GM19099 (cell line): Measurements from ENCODE around the gene NAP1L4.

Experiments
- POLR2A ChIP-seq: IDR thresholded peaks from 3 replicates; pipeline ENCODE4 v1.6.1; 2011; ENCODE audit warnings: low read depth; ENCODE audit not compliant: insufficient read length; ENCODE audit errors: extremely low read depth

NAP1L4 gene

DNA sequence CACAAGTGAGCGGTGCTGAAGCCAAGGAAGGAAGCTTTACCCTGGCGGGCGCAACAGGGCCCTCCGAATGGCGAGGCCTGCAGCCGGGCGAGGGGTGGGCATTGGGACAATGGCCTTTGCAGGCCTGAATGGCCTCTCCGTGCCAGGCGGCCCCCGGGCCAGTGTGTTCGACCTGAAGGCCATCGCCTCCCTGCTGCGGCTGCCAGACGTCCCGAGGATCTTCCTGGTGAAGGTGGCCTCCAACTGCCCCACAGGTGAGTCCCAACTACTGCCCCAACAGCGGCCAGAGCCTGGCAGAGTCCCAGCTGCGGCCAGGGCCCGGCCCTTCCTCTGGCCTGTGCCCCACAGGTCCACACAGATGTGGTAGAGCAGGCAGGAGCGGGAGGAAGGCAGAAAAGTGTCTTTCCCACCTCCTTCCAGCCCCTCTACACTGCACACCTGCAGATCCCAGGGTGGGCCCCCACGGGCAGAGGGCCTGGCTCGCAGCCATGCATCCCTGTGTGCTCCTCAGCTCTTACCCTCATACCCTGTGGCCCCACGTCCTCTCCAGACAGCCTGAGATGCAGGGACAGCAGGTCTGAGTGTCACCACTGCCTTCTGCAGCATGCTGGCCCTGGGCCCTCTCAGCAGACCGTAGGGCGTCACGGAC is 74.2 kb downstream of the NAP1L4 start:
- TF ChIP-seq POLR2A = no peak

- no peak for TF ChIP-seq POLR2A
These were observed 75.1 kb downstream of the NAP1L4 start for GRCh38 chr11:2916892-2917645.

DNA sequence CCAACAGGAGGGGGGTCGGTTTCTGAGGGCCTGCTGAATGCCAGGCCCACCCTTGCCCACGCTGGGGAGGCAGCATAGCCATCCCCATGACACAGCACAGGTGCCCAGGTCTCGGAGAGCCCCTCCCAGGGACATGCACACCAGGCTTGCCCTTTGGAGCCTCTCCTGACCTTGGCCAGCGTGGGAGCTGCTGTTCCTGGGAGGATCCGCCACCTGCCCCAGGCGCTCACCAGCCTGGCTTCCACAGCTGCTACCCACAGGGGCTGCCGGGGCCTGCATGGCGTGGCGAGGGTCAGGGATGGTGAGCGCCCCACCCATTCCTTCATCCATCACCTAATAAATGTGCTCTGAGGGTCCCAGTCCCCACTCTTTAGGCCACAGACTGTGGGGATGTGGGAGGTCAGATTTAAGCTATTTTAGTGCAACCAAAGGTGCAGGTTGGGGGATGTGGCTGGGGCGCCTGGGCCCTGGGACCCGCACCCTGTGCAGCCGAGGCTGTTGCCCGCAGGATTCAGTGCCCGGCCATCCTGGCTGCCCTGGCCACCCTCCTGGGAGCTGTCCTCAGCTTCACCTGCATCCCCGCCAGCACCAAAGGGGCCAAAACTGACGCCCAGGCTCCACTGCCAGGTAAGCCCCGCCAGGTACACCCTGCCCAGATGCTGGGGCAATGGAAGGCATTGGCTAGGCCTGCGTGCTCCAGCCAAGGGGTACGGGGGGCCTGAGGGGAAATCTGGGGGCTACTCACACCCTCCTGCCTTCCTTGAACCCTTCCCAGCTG is 75.8 kb downstream of the NAP1L4 start:
- no peak for TF ChIP-seq POLR2A

GRCh38 chr11:2915473-2915872 is 76.7 kb downstream of the NAP1L4 start:
- no peak for TF ChIP-seq POLR2A

- no peak for TF ChIP-seq POLR2A
These were observed 77.5 kb downstream of the NAP1L4 start for GRCh38 chr11:2914455-2915195.

DNA sequence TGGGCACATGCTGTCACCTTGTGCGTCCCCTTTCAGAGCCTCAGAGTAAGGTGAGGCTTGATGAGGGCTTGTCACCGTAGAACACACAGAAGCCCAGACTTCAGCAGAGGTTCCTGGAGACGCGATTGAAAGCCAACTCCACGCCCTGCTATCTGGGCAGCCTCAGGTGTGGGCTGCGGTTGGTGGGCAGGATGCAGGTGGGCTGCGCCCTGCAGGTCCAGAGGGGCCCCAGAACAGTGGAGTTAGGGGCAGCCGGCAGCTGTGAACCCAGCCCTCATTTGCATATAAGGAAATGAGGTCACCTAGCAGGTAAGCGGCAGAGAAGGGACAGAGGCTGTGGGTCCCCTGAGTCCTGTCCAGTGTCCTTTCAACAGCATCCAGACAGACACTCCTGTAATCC is 78.4 kb downstream of the NAP1L4 start:
- no peak for TF ChIP-seq POLR2A

DNA sequence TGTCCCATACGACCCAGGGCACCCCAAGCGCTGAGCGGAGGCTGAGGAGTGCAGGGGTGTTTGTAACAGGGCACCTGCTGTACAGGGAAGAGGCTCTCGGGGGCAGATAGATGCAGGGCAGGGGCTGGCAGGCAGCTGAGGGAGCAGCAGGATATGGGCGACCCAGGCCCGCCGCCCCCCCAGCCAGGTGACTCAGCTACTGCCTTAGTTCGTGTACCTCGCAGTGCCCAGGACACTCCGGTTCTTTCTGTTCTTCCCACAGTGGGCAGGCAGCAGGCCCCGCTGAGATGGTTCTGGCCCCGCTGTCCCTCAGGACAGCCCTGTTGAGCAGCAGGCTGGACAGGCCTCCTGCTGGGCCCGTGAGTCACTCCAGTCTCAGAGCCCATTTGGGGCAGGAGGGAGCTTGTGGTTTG is 79.1 kb downstream of the NAP1L4 start:
- TF ChIP-seq POLR2A = no peak

- TF ChIP-seq POLR2A = no peak
These were observed 79.6 kb downstream of the NAP1L4 start for GRCh38 chr11:2912498-2912897.

DNA sequence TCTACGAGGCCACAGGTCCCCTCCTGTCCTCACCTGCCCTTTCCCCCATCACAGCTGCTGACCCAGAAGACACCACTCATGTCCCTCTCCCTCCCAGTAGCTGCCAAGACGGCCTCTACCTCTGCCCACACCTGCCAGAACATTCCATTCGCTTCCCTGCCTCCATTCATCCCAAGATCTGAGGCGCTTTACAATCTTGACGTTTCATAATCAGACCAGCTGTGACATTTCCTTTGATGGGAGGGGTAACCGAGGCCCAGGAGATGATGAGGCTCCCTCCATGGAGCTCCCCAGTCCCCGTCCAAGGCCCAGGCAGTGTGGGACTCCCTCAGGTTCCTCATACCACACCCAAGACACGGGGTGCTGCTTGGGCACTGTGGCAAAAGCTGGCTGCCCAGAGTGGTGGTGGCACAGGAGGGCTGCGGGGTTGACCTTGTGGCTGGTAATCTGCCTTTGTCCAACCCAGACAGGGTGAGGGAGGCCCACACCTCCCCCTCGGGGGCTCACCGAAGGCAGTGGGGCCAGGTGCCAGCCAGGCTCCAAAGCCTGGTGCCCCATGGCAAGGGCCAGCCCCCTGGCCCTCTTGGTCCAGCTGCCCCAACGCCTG is 80.2 kb downstream of the NAP1L4 start:
- TF ChIP-seq POLR2A = no peak

DNA sequence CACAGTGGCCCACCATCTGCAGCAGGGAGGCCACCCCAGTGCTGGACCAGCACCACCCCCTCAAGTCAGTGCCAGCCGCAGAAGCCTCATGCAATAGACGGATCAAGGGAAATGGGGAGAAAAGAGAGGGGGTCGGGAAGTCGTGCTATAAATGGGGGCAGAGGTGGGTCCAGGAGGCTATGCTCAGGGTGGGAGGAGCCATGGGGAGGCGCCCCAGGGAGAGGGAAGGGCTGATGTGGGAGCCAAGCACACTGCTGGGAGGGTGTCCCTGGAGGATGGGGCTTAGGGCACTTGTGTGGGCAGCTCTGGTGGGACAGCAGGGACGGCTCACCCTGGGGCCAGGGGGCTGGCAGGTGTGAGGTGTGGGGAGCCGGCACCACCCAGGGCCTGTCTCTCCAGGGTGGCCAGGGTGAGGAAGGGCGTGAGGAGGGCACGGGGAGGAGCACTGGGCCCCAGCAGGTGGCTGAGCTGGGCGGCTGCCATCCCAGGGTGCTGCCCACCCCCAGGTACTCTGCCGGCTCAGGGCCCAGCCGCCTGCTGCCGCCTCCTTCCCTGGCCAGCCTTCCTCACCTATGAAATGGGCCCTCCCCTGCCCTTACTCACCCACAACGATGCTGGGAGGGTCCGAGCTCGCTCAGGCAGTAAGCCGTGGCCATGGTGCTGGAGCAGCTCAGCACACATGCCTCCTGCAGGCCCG is 80.9 kb downstream of the NAP1L4 start:
- TF ChIP-seq POLR2A = no peak

GRCh38 chr11:2910401-2910955 is 81.7 kb downstream of the NAP1L4 start:
- TF ChIP-seq POLR2A = no peak

GRCh38 chr11:2909133-2909902 is 82.8 kb downstream of the NAP1L4 start:
- no peak for TF ChIP-seq POLR2A

- TF ChIP-seq POLR2A = no peak
These were observed 84.0 kb downstream of the NAP1L4 start for GRCh38 chr11:2908130-2908529.
